Neural cell (in vitro differentiated cells): ENCODE measurements around the gene LYZL6. TPM values are rescaled to one million over a fixed set of nuclear protein-coding genes. Genes with fewer than 3 reads are reported as not detected.

ENCODE experiments used
- H2AFZ ChIP-seq: fragments of 200-600, 300-800 bp; sonication (generic), shearing (Covaris generic); 2 replicates; pipeline ENCODE4 v1.6.0; 2014; ENCODE audit warnings: low read depth, mild to moderate bottlenecking, antibody characterized with exemption, low read length, moderate library complexity
- H3F3A ChIP-seq: fragments of 200-600 bp; shearing (Covaris generic); 2 replicates; pipeline ENCODE4 v1.6.1; 2016; ENCODE audit warnings: mild to moderate bottlenecking, moderate library complexity, mixed read lengths, antibody characterized with exemption, low read length; ENCODE audit not compliant: insufficient read depth, poor library complexity, severe bottlenecking
- H3K27ac ChIP-seq: fragments of 200-600, 300-800 bp; sonication (generic), shearing (Covaris generic); 2 replicates; pipeline ENCODE4 v1.5.1; 2014; ENCODE audit warnings: mild to moderate bottlenecking, low read length, moderate library complexity
- H3K27me3 ChIP-seq: fragments of 300-800, 200-600 bp; sonication (generic), shearing (Covaris generic); 2 replicates; pipeline ENCODE4 v1.6.0; 2014; ENCODE audit warnings: mild to moderate bottlenecking, low read depth, low read length, moderate library complexity; ENCODE audit not compliant: insufficient read depth
- H3K36me3 ChIP-seq: fragments of 300-800, 200-600 bp; sonication (generic), shearing (Covaris generic); 2 replicates; pipeline ENCODE4 v1.5.1; 2014; ENCODE audit warnings: mild to moderate bottlenecking, antibody characterized with exemption, low read length, moderate library complexity; ENCODE audit not compliant: insufficient read depth
- H3K4me2 ChIP-seq: fragments of 300-800, 200-600 bp; sonication (generic), shearing (Covaris generic); 2 replicates; pipeline ENCODE4 v1.6.0; 2014; ENCODE audit warnings: mild to moderate bottlenecking, low read length
- H3K4me3 ChIP-seq: fragments of 300-800, 200-600 bp; sonication (generic), shearing (Covaris generic); 2 replicates; pipeline ENCODE4 v1.5.1; 2014; ENCODE audit warnings: mild to moderate bottlenecking, low read length, moderate library complexity
- H3K79me2 ChIP-seq: fragments of 200-600 bp; shearing (Covaris generic); replicated peaks from 2 replicates; pipeline ENCODE4 v1.6.0; 2014; ENCODE audit warnings: mild to moderate bottlenecking, low read length, moderate library complexity; ENCODE audit not compliant: insufficient read depth
- H3K9ac ChIP-seq: fragments of 300-800, 200-600 bp; sonication (generic), shearing (Covaris generic); 2 replicates; pipeline ENCODE4 v1.6.1; 2016; ENCODE audit warnings: mild to moderate bottlenecking, low read length, mixed read lengths
- H3K9me2 ChIP-seq: fragments of 200-600 bp; shearing (Covaris generic); 2 replicates; pipeline ENCODE4 v1.6.1; 2016; ENCODE audit warnings: mild to moderate bottlenecking, low read length, mixed read lengths; ENCODE audit not compliant: insufficient read depth
- H3K9me3 ChIP-seq: fragments of 200-600, 300-800 bp; sonication (generic), shearing (Covaris generic); 2 replicates; pipeline ENCODE4 v1.6.1; 2016; ENCODE audit warnings: mild to moderate bottlenecking, mixed run types, low read length, moderate library complexity, mixed read lengths
- H4K20me1 ChIP-seq: fragments of 200-600 bp; shearing (Covaris generic); 2 replicates; pipeline ENCODE4 v1.6.1; 2016; ENCODE audit warnings: mild to moderate bottlenecking, mixed run types; ENCODE audit not compliant: insufficient read depth
- EP300 ChIP-seq: fragments of 450-650 bp; conservative IDR thresholded peaks from 2 replicates; pipeline ENCODE4 v1.6.1; 2014; ENCODE audit warnings: antibody characterized with exemption, mild to moderate bottlenecking, moderate library complexity; ENCODE audit not compliant: poor library complexity, severe bottlenecking
- EZH2 ChIP-seq: fragments of 200-600, 300-800 bp; shearing (Covaris generic), sonication (generic); IDR thresholded peaks from 2 replicates; pipeline ENCODE4 v1.6.1; 2014; ENCODE audit warnings: antibody characterized with exemption, low read length, borderline replicate concordance, mild to moderate bottlenecking; ENCODE audit not compliant: insufficient read depth, poor library complexity, severe bottlenecking
- MXI1 ChIP-seq: fragments of 450-650 bp; conservative IDR thresholded peaks from 2 replicates; pipeline ENCODE4 v1.6.1; 2014; ENCODE audit warnings: antibody characterized with exemption, mild to moderate bottlenecking; ENCODE audit not compliant: poor library complexity, severe bottlenecking
- POLR2AphosphoS5 ChIP-seq: IDR thresholded peaks from 2 replicates; pipeline ENCODE4 v1.6.1; 2012
- RAD21 ChIP-seq: fragments of 450-650 bp; conservative IDR thresholded peaks from 2 replicates; pipeline ENCODE4 v1.6.1; 2014; ENCODE audit warnings: antibody characterized with exemption, mild to moderate bottlenecking, moderate library complexity
- SMC3 ChIP-seq: fragments of 450-650 bp; conservative IDR thresholded peaks from 2 replicates; pipeline ENCODE4 v1.6.1; 2014; ENCODE audit warnings: antibody characterized with exemption, mild to moderate bottlenecking, moderate library complexity; ENCODE audit not compliant: poor library complexity
- TAF1 ChIP-seq: IDR thresholded peaks from 2 replicates; pipeline ENCODE4 v1.6.1; 2012; ENCODE audit warnings: low read depth
- polyA plus RNA-seq: library from polyadenylated mRNA; depleted of rRNA; stranded (reverse); fragments of >200 nt; gene quantifications from 2 replicates; pipeline ENCODE4 v1.2.3, GENCODE V29; 2014
- TF ChIP-seq, protein P1 (sequence below): IDR thresholded peaks from 2 replicates; pipeline ENCODE4 v1.6.1; 2012; ENCODE audit warnings: borderline replicate concordance
- TF ChIP-seq, protein P2 (sequence below): fragments of 450-650 bp; IDR thresholded peaks from 2 replicates; pipeline ENCODE4 v1.5.1; 2014; ENCODE audit warnings: antibody characterized with exemption, mild to moderate bottlenecking, moderate library complexity; ENCODE audit not compliant: poor library complexity, severe bottlenecking

LYZL6 gene
- polyA plus RNA-seq, 1 donor from 2014 or later, result not detected

DNA sequence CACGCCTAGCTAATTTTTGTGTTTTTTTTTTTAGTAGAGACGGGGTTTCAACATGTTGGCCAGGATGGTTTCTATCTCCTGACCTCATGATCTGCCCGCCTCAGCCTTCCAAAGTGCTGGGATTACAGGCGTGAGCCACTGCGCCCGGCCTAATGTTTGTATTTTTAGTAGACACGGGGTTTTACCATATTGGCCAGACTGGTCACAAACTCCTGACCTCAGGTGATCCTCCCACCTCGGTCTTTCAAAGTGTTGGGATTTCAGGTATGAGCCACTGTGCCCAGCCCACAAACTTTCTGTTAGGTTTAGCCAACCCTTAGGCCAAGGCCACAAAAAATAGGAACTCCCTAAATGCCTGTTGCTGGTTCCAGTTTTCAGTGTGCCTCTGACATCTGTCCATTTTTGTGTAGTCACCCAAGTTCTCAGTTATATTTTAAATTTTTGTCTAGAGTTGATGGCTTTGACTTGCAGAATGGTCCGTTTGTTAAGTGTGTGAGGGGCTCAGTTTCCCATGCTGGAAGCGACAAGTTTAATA lies 25.1 kb upstream of the LYZL6 start:
- no peaks in the 10 kb centered on the region for H3K79me2 ChIP-seq
- H4K20me1 ChIP-seq, result no peaks in the 10 kb centered on the region
- H3K36me3 ChIP-seq, result no peaks in the 10 kb centered on the region
- no peaks in the 10 kb centered on the region for H3K9me3 ChIP-seq
- no peak overlapping the region for H3K4me2 ChIP-seq
- no peak overlapping the region for H3K9ac ChIP-seq
- no peak overlapping the region for H3K4me3 ChIP-seq
- H3K27ac ChIP-seq, result no peak overlapping the region
- TF ChIP-seq POLR2AphosphoS5 (no peak), SMC3 (no peak), EZH2 (no peak), EP300 (no peak), RAD21 (no peak), TAF1 (no peak), MXI1 (no peak)
- TF ChIP-seq, protein P1, sequence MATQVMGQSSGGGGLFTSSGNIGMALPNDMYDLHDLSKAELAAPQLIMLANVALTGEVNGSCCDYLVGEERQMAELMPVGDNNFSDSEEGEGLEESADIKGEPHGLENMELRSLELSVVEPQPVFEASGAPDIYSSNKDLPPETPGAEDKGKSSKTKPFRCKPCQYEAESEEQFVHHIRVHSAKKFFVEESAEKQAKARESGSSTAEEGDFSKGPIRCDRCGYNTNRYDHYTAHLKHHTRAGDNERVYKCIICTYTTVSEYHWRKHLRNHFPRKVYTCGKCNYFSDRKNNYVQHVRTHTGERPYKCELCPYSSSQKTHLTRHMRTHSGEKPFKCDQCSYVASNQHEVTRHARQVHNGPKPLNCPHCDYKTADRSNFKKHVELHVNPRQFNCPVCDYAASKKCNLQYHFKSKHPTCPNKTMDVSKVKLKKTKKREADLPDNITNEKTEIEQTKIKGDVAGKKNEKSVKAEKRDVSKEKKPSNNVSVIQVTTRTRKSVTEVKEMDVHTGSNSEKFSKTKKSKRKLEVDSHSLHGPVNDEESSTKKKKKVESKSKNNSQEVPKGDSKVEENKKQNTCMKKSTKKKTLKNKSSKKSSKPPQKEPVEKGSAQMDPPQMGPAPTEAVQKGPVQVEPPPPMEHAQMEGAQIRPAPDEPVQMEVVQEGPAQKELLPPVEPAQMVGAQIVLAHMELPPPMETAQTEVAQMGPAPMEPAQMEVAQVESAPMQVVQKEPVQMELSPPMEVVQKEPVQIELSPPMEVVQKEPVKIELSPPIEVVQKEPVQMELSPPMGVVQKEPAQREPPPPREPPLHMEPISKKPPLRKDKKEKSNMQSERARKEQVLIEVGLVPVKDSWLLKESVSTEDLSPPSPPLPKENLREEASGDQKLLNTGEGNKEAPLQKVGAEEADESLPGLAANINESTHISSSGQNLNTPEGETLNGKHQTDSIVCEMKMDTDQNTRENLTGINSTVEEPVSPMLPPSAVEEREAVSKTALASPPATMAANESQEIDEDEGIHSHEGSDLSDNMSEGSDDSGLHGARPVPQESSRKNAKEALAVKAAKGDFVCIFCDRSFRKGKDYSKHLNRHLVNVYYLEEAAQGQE, result no peak
- TF ChIP-seq, protein P2, sequence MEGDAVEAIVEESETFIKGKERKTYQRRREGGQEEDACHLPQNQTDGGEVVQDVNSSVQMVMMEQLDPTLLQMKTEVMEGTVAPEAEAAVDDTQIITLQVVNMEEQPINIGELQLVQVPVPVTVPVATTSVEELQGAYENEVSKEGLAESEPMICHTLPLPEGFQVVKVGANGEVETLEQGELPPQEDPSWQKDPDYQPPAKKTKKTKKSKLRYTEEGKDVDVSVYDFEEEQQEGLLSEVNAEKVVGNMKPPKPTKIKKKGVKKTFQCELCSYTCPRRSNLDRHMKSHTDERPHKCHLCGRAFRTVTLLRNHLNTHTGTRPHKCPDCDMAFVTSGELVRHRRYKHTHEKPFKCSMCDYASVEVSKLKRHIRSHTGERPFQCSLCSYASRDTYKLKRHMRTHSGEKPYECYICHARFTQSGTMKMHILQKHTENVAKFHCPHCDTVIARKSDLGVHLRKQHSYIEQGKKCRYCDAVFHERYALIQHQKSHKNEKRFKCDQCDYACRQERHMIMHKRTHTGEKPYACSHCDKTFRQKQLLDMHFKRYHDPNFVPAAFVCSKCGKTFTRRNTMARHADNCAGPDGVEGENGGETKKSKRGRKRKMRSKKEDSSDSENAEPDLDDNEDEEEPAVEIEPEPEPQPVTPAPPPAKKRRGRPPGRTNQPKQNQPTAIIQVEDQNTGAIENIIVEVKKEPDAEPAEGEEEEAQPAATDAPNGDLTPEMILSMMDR, result no peak
- no peak overlapping the region for H2AFZ ChIP-seq
- no peaks in the 10 kb centered on the region for H3K27me3 ChIP-seq
- H3F3A ChIP-seq, result no peaks in the 10 kb centered on the region
- H3K9me2 ChIP-seq, result no peaks in the 10 kb centered on the region

DNA sequence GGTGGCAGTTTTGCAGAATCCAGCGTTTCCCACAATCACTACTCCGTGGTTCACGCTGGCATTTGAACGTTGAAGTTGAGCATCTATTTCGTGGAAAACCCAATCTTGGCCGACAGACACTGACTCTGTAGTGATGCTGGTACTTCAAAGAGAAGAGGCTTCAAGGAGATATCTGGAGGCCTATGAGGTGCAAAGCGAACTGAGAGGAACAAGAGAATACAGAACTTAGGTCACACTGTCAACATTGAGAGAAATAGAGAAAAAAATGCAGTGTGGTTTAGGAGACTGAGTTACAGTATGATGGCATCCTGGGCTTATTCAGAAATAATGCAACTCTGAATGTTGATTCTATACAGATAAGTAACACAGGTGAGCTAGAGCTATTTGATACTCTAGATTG lies 21.8 kb upstream of the LYZL6 start:
- Histone ChIP-seq H3K9me3 (no peaks in the 10 kb centered on the region), H3K9me2 (no peaks in the 10 kb centered on the region), H3K9ac (no peak overlapping the region)

More for the DNA sequence above, 21.8 kb upstream of the LYZL6 start:
- no peaks in the 10 kb centered on the region for H3K36me3 ChIP-seq
- no peak overlapping the region for H3K27ac ChIP-seq
- no peak overlapping the region for H2AFZ ChIP-seq
- no peak overlapping the region for H3K4me2 ChIP-seq
- H3K79me2 ChIP-seq, result no peaks in the 10 kb centered on the region
- H3F3A ChIP-seq, result no peaks in the 10 kb centered on the region
- no peaks in the 10 kb centered on the region for H4K20me1 ChIP-seq
- TF ChIP-seq RAD21, result no peak
- TF ChIP-seq, protein P2, result no peak
- TF ChIP-seq EZH2, result no peak
- no peaks in the 10 kb centered on the region for H3K27me3 ChIP-seq
- no peak overlapping the region for H3K4me3 ChIP-seq
